Neural cell (in vitro differentiated cells): ENCODE measurements around the gene HTD2. TPM values are rescaled to one million over a fixed set of nuclear protein-coding genes. Genes with fewer than 3 reads are reported as not detected.
A peak's percentile ranks its signal among the peaks of the same experiment; 100 is the strongest.
"Not testable (repeated sequence)": the region's sequence is repeated elsewhere in the genome, so short reads cannot be mapped to it uniquely, and the experiment has no call there.

ENCODE experiments used
- H2AFZ ChIP-seq: fragments of 200-600, 300-800 bp; sonication (generic), shearing (Covaris generic); 2 replicates; pipeline ENCODE4 v1.6.0; 2014; ENCODE audit warnings: low read depth, mild to moderate bottlenecking, antibody characterized with exemption, low read length, moderate library complexity
- H3F3A ChIP-seq: fragments of 200-600 bp; shearing (Covaris generic); 2 replicates; pipeline ENCODE4 v1.6.1; 2016; ENCODE audit warnings: mild to moderate bottlenecking, moderate library complexity, mixed read lengths, antibody characterized with exemption, low read length; ENCODE audit not compliant: insufficient read depth, poor library complexity, severe bottlenecking
- H3K27ac ChIP-seq: fragments of 200-600, 300-800 bp; sonication (generic), shearing (Covaris generic); 2 replicates; pipeline ENCODE4 v1.5.1; 2014; ENCODE audit warnings: mild to moderate bottlenecking, low read length, moderate library complexity
- H3K27me3 ChIP-seq: fragments of 300-800, 200-600 bp; sonication (generic), shearing (Covaris generic); 2 replicates; pipeline ENCODE4 v1.6.0; 2014; ENCODE audit warnings: mild to moderate bottlenecking, low read depth, low read length, moderate library complexity; ENCODE audit not compliant: insufficient read depth
- H3K36me3 ChIP-seq: fragments of 300-800, 200-600 bp; sonication (generic), shearing (Covaris generic); 2 replicates; pipeline ENCODE4 v1.5.1; 2014; ENCODE audit warnings: mild to moderate bottlenecking, antibody characterized with exemption, low read length, moderate library complexity; ENCODE audit not compliant: insufficient read depth
- H3K4me2 ChIP-seq: fragments of 300-800, 200-600 bp; sonication (generic), shearing (Covaris generic); 2 replicates; pipeline ENCODE4 v1.6.0; 2014; ENCODE audit warnings: mild to moderate bottlenecking, low read length
- H3K4me3 ChIP-seq: fragments of 300-800, 200-600 bp; sonication (generic), shearing (Covaris generic); 2 replicates; pipeline ENCODE4 v1.5.1; 2014; ENCODE audit warnings: mild to moderate bottlenecking, low read length, moderate library complexity
- H3K79me2 ChIP-seq: fragments of 200-600 bp; shearing (Covaris generic); replicated peaks from 2 replicates; pipeline ENCODE4 v1.6.0; 2014; ENCODE audit warnings: mild to moderate bottlenecking, low read length, moderate library complexity; ENCODE audit not compliant: insufficient read depth
- H3K9ac ChIP-seq: fragments of 300-800, 200-600 bp; sonication (generic), shearing (Covaris generic); 2 replicates; pipeline ENCODE4 v1.6.1; 2016; ENCODE audit warnings: mild to moderate bottlenecking, low read length, mixed read lengths
- H3K9me2 ChIP-seq: fragments of 200-600 bp; shearing (Covaris generic); 2 replicates; pipeline ENCODE4 v1.6.1; 2016; ENCODE audit warnings: mild to moderate bottlenecking, low read length, mixed read lengths; ENCODE audit not compliant: insufficient read depth
- H3K9me3 ChIP-seq: fragments of 200-600, 300-800 bp; sonication (generic), shearing (Covaris generic); 2 replicates; pipeline ENCODE4 v1.6.1; 2016; ENCODE audit warnings: mild to moderate bottlenecking, mixed run types, low read length, moderate library complexity, mixed read lengths
- H4K20me1 ChIP-seq: fragments of 200-600 bp; shearing (Covaris generic); 2 replicates; pipeline ENCODE4 v1.6.1; 2016; ENCODE audit warnings: mild to moderate bottlenecking, mixed run types; ENCODE audit not compliant: insufficient read depth
- EP300 ChIP-seq: fragments of 450-650 bp; conservative IDR thresholded peaks from 2 replicates; pipeline ENCODE4 v1.6.1; 2014; ENCODE audit warnings: antibody characterized with exemption, mild to moderate bottlenecking, moderate library complexity; ENCODE audit not compliant: poor library complexity, severe bottlenecking
- EZH2 ChIP-seq: fragments of 200-600, 300-800 bp; shearing (Covaris generic), sonication (generic); IDR thresholded peaks from 2 replicates; pipeline ENCODE4 v1.6.1; 2014; ENCODE audit warnings: antibody characterized with exemption, low read length, borderline replicate concordance, mild to moderate bottlenecking; ENCODE audit not compliant: insufficient read depth, poor library complexity, severe bottlenecking
- MXI1 ChIP-seq: fragments of 450-650 bp; conservative IDR thresholded peaks from 2 replicates; pipeline ENCODE4 v1.6.1; 2014; ENCODE audit warnings: antibody characterized with exemption, mild to moderate bottlenecking; ENCODE audit not compliant: poor library complexity, severe bottlenecking
- TAF1 ChIP-seq: IDR thresholded peaks from 2 replicates; pipeline ENCODE4 v1.6.1; 2012; ENCODE audit warnings: low read depth
- polyA plus RNA-seq: library from polyadenylated mRNA; depleted of rRNA; stranded (reverse); fragments of >200 nt; gene quantifications from 2 replicates; pipeline ENCODE4 v1.2.3, GENCODE V29; 2014
- TF ChIP-seq, protein P1 (sequence below): IDR thresholded peaks from 2 replicates; pipeline ENCODE4 v1.6.1; 2012; ENCODE audit warnings: borderline replicate concordance

HTD2 gene
- polyA plus RNA-seq, 1 donor from 2014 or later = 19.0 TPM

- not testable (repeated sequence) for H3K9me3 ChIP-seq, H3K36me3 ChIP-seq, H3K4me3 ChIP-seq, H3K9ac ChIP-seq, H3K27ac ChIP-seq, H3K27me3 ChIP-seq, H3K79me2 ChIP-seq, H3K4me2 ChIP-seq, H3F3A ChIP-seq, H3K9me2 ChIP-seq, H2AFZ ChIP-seq, H4K20me1 ChIP-seq
These were observed 15.9 kb upstream of the HTD2 start for GRCh38 chr3:58290446-58290845.

GRCh38 chr3:58291671-58292338, 14.5 kb upstream of the HTD2 start:
- TF ChIP-seq EP300 (peak; percentile 32), TAF1 (no peak), MXI1 (peak; percentile 16)
- TF ChIP-seq, protein P1, sequence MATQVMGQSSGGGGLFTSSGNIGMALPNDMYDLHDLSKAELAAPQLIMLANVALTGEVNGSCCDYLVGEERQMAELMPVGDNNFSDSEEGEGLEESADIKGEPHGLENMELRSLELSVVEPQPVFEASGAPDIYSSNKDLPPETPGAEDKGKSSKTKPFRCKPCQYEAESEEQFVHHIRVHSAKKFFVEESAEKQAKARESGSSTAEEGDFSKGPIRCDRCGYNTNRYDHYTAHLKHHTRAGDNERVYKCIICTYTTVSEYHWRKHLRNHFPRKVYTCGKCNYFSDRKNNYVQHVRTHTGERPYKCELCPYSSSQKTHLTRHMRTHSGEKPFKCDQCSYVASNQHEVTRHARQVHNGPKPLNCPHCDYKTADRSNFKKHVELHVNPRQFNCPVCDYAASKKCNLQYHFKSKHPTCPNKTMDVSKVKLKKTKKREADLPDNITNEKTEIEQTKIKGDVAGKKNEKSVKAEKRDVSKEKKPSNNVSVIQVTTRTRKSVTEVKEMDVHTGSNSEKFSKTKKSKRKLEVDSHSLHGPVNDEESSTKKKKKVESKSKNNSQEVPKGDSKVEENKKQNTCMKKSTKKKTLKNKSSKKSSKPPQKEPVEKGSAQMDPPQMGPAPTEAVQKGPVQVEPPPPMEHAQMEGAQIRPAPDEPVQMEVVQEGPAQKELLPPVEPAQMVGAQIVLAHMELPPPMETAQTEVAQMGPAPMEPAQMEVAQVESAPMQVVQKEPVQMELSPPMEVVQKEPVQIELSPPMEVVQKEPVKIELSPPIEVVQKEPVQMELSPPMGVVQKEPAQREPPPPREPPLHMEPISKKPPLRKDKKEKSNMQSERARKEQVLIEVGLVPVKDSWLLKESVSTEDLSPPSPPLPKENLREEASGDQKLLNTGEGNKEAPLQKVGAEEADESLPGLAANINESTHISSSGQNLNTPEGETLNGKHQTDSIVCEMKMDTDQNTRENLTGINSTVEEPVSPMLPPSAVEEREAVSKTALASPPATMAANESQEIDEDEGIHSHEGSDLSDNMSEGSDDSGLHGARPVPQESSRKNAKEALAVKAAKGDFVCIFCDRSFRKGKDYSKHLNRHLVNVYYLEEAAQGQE = peak; percentile 76
- peak overlapping the region; percentile 71 for H3K27ac ChIP-seq

DNA sequence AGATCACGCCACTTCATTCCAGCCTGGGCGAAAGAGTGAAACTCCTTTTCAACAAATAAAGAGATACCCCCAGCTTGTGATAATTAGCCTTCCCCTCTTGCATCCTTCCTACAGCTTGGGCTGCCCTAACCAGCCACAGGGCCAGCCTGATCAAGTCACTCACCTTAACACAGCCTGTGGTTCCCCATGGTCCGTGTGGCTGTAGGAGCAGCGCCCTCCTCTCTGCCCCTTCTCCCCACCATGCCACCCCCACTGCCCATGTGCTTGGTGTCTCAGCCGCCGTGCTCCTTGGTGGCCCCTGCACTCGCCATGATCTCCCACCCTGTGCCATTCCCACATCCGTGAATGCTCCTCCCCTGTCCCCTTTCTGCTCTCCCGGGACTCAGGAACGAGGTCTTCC, 13.5 kb upstream of the HTD2 start:
- H3K9me2 ChIP-seq = no peaks in the 10 kb centered on the region
- H3K9me3 ChIP-seq = no peaks in the 10 kb centered on the region
- H3K79me2 ChIP-seq = no peaks in the 10 kb centered on the region
- no peak overlapping the region for H2AFZ ChIP-seq
- H4K20me1 ChIP-seq = no peaks in the 10 kb centered on the region
- no peaks in the 10 kb centered on the region for H3K36me3 ChIP-seq
- no peak overlapping the region for H3K4me2 ChIP-seq
- H3K9ac ChIP-seq = no peak overlapping the region
- H3K4me3 ChIP-seq = no peak overlapping the region
- no peak for TF ChIP-seq EZH2
- TF ChIP-seq EP300 = no peak
- TF ChIP-seq, protein P1 = no peak
- TF ChIP-seq TAF1 = no peak
- H3K27ac ChIP-seq = no peak overlapping the region
- H3F3A ChIP-seq = no peaks in the 10 kb centered on the region
- no peaks in the 10 kb centered on the region for H3K27me3 ChIP-seq

More at GRCh38 chr3:58291671-58292338, 14.5 kb upstream of the HTD2 start:
- Histone ChIP-seq H3K4me3 (peak overlapping the region; percentile 39), H2AFZ (no peak overlapping the region), H3K4me2 (no peak overlapping the region), H3K36me3 (no peaks in the 10 kb centered on the region), H4K20me1 (no peaks in the 10 kb centered on the region), H3K79me2 (no peaks in the 10 kb centered on the region), H3K27me3 (no peaks in the 10 kb centered on the region), H3K9ac (peak overlapping the region; percentile 4), H3K9me2 (no peaks in the 10 kb centered on the region), H3K9me3 (no peaks in the 10 kb centered on the region), H3F3A (no peaks in the 10 kb centered on the region)
